GM13976 (cell line): ENCODE measurements around the gene EDN2.

Source experiments
- DNase-seq: peaks from one replicate; pipeline ENCODE4 v3.0.0; 2012; ENCODE audit warnings: low spot score
- in situ Hi-C: fragments of 300-500 bp; cut with MboI; formaldehyde crosslinking; loops from one replicate; pipeline ENCODE4 v1.12.0; 2022; ENCODE audit warnings: low sequenced_read_pairs, mixed read lengths, inconsistent platforms; ENCODE audit not compliant: unreplicated experiment
- TF ChIP-seq, protein P1 (sequence below): IDR thresholded peaks from 2 replicates; pipeline ENCODE4 v1.5.1; 2012; ENCODE audit warnings: borderline replicate concordance, mild to moderate bottlenecking; ENCODE audit not compliant: insufficient read depth; ENCODE audit errors: extremely low read depth, missing control alignments, control extremely low read depth

Gene EDN2

DNA sequence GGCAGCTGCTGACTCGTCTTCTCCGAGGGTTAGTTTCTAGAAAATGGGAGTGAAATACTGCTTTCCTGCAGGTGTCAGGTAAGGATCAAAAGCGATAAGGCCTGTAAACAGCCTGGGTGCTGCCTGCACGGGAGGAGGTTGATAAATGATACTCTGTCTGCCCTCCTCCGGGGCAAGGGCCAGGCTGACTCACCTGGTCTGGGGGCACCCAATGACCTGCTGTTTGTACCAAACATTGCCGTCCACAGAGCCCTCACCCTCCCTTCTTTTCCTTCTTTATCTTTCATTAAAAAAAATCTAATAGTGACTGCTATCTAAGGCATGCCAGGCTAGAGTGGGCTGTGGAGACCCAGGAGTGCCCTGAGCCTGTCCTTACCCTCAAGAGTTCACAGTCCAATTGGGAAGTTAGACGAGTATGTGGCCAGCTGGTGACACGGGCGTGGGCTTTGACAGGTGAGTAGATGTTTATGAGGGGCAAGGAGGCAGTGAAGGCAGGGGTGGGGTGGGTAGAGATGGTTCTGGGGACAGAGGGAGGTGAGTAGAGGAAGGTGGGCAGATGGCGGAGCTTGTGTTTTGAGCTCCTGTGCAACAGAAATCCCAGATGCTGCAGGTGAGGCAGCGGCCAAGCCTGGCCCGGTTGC is 16.2 kb downstream of the EDN2 start:
- no peak for DNase-seq
- in situ Hi-C loops, result no loop called here
- TF ChIP-seq, protein P1, sequence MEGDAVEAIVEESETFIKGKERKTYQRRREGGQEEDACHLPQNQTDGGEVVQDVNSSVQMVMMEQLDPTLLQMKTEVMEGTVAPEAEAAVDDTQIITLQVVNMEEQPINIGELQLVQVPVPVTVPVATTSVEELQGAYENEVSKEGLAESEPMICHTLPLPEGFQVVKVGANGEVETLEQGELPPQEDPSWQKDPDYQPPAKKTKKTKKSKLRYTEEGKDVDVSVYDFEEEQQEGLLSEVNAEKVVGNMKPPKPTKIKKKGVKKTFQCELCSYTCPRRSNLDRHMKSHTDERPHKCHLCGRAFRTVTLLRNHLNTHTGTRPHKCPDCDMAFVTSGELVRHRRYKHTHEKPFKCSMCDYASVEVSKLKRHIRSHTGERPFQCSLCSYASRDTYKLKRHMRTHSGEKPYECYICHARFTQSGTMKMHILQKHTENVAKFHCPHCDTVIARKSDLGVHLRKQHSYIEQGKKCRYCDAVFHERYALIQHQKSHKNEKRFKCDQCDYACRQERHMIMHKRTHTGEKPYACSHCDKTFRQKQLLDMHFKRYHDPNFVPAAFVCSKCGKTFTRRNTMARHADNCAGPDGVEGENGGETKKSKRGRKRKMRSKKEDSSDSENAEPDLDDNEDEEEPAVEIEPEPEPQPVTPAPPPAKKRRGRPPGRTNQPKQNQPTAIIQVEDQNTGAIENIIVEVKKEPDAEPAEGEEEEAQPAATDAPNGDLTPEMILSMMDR, result no peak

DNA sequence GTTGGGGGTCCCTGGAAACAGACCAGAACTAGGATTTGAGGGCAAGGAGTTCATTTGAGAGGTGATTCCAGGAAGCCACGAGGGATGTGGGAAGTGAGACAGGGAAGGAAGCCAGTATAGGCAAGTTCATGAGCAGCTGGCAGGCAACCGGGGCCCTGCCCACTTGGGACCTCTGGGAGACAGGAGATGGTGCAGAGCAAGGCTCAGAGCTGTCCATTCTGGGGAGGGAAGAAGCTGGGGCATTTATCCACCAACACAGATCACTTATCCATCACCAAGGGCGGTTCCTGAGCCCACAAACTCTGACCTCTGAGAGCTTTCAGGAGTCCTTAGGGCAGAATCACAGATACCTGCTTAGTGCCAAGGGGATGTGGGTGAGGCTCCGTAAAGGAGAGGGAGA is 16.8 kb downstream of the EDN2 start:
- in situ Hi-C loops, result no loop called here

DNA sequence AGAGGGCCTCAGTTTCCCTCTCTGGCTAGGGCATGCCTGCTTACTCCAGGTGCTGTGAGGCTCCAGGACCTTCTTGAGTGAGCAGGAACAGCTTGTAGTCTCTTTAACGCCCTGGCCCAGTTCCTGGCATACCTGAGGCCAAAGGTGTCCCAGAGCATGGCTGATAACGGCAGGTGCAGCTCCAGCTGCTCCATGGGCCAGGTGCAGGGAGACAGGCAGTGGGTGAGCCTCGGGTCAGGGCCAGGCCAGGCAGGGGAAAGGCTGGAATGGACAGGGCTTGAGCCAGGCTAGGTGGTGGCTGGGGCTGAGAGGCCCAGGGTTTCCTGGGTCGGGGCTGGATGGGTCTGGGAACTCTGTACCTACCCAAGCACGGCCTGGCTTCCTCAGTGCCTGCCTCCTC is 18.3 kb downstream of the EDN2 start:
- TF ChIP-seq, protein P1, result no peak
- in situ Hi-C loops, result no loop called here
- no peak for DNase-seq

More for the DNA sequence above, 16.8 kb downstream of the EDN2 start:
- TF ChIP-seq, protein P1, result no peak
- DNase-seq, result no peak

DNA sequence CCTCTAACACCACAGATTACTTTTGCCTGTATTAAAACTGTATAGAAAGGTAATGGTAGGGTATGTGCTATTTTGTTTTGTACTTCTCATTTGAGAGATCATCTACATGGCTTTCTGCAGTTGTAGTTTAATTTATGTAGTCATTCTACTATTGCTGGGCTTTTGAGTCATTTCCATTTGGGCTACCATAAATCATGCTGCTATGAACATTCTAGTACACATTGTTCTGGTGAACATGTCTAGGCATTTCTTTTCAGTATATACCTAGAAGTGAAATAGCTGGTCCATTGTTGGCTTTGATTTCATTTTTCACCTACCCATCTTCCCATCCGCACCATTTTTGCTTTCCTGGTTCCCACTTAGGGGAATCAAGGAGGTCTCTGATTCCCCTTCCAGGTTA is 18.7 kb downstream of the EDN2 start:
- TF ChIP-seq, protein P1, result no peak
- no peak for DNase-seq
- in situ Hi-C loops, result no loop called here

DNA sequence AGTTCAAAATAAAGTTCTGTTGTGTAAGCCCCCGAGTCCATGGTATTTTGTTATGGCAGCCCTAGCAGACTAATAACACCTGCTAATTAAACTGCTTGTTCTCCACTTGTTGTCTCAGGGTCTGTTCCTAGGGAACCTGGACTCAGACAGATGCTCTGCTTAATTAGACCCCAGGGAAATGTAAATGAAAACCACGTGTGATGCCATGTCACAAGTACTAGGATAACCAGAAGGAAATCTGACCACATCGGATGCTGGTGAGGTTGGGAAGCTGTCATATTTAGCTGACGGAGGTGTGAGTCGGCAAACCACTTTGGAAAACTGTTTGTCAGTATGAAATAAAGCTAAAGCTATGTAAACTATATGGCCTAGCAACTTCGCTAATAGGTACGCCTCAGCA is 19.6 kb downstream of the EDN2 start:
- no peak for DNase-seq
- in situ Hi-C loops, result no loop called here
- TF ChIP-seq, protein P1, result no peak

DNA sequence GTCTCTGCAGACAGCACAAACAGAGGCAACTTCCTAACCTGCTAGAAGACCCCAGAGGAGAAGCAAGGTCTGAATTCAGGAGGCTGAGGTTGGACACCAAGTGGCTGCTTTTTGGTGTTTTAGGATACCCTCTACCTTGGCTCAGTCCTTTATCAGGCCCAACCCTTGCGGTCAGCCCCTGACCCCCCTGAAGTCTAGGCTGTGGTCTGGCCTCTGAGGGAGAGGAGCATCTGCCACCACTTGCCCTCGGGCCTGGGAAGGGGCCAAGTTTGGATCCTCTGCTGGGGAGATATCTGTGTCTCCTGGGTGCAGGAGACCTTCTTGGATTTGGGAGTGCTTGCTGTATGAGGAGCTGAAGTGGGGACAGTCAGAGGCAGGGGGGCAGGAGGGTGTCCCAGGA is 21.0 kb downstream of the EDN2 start:
- TF ChIP-seq, protein P1, result no peak
- in situ Hi-C loops, result no loop called here
- DNase-seq, result no peak
